ENCODE measurements around the gene USP13.

DNA sequence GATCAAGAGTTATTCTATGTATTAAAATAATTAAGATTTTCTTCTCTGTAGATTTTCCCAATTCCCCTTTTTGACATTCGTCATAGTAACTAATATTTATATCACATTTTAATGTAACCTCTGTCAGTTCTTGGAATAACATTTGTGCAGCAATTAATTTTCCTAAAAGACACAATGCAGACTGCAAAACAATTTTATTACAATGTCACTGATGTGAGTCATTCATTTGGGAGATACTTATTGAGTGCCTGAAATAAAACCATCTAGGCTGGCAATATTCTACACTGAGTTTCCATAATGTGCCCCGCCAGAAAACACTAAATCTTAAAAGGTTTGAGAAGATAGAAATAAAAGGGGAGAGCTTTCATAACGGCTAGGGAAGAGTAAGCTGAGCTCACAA is 6.7 kb upstream of the USP13 start:
- TF ChIP-seq, protein P1, sequence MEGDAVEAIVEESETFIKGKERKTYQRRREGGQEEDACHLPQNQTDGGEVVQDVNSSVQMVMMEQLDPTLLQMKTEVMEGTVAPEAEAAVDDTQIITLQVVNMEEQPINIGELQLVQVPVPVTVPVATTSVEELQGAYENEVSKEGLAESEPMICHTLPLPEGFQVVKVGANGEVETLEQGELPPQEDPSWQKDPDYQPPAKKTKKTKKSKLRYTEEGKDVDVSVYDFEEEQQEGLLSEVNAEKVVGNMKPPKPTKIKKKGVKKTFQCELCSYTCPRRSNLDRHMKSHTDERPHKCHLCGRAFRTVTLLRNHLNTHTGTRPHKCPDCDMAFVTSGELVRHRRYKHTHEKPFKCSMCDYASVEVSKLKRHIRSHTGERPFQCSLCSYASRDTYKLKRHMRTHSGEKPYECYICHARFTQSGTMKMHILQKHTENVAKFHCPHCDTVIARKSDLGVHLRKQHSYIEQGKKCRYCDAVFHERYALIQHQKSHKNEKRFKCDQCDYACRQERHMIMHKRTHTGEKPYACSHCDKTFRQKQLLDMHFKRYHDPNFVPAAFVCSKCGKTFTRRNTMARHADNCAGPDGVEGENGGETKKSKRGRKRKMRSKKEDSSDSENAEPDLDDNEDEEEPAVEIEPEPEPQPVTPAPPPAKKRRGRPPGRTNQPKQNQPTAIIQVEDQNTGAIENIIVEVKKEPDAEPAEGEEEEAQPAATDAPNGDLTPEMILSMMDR (IDR thresholded peaks at IDR 0.05 in 4 of 5, conservative IDR thresholded peaks at IDR 0.05 in 1 of 5): no peak
- no peak for TF ChIP-seq POLR2A (IDR thresholded peaks at IDR 0.05)
